ENCODE data around the gene ECE2. TPM values are rescaled to one million over a fixed set of nuclear protein-coding genes. Genes with fewer than 3 reads are reported as not detected.

ECE2 gene
- total RNA-seq, 1 experiment from 2014 or later, result not detected

GRCh38 chr3:184299488-184300377 is 23.9 kb downstream of the ECE2 start:
- Histone ChIP-seq H3K36me3 (ENCODE audit: control insufficient read depth, insufficient read depth, low read length) (peaks cover 47% of the 10 kb centered on the region), H3K4me1 (ENCODE audit: control insufficient read depth, insufficient read depth, low read length) (peaks cover 8% of the 10 kb centered on the region; the same call in 1 of the 2 replicates), H3K4me3 (ENCODE audit: low read depth in 2 of 2, low read length in 2 of 2) (peak overlapping the region; percentile 83 to 97), H3K9me3 (ENCODE audit: control insufficient read depth, insufficient read depth, low read depth, low read length) (no peaks in the 10 kb centered on the region), H3K27ac (ENCODE audit: low read length) (peak overlapping the region; percentile 93), H3K27me3 (ENCODE audit: control insufficient read depth, insufficient read depth, low read length) (no peaks in the 10 kb centered on the region)
- peak; percentile 15 for ATAC-seq
- 0 out of 2 replicates have a peak, but pooled peaks have one; percentile 76 for TF ChIP-seq SIN3A (IDR thresholded peaks at IDR 0.05; ENCODE audit: borderline replicate concordance, insufficient read depth, low read depth, low read length)
- no peak for TF ChIP-seq TCF7L2 (IDR thresholded peaks at IDR 0.05; ENCODE audit: low read depth, low read length)
- TF ChIP-seq CTCF (IDR thresholded peaks at IDR 0.05), result no peak
- DNase-seq (ENCODE audit: low read depth, low spot score), result no peak
- intact Hi-C loops (cut with micrococcal nuclease; ENCODE audit: unreplicated experiment) (no loop called here), in situ Hi-C loops (cut with HindIII; ENCODE audit: low pct_unique_long_range_greater_than_20kb, low sequenced_read_pairs) (no loop called here)
- ChIA-PET POLR2A (interaction anchor here (0.5 kb wide), 1 partner anchor 33 kb away, joined by 3 read pairs; no protein-coding TSS in a partner anchor), CTCF (no interaction called here)
- no TSS peak for BruUV-seq (replicated peaks)

GRCh38 chr3:184300378-184300720 is 24.5 kb downstream of the ECE2 start:
- intact Hi-C loops (cut with micrococcal nuclease; ENCODE audit: unreplicated experiment) (no loop called here), in situ Hi-C loops (cut with HindIII; ENCODE audit: low pct_unique_long_range_greater_than_20kb, low sequenced_read_pairs) (no loop called here)
- ATAC-seq (no peak), DNase-seq (ENCODE audit: low read depth, low spot score) (no peak)
- Histone ChIP-seq H3K27ac (ENCODE audit: low read length) (peak overlapping the region; percentile 93), H3K4me3 (ENCODE audit: low read depth in 2 of 2, low read length in 2 of 2) (peak overlapping the region; percentile 83 to 97), H3K27me3 (ENCODE audit: control insufficient read depth, insufficient read depth, low read length) (no peaks in the 10 kb centered on the region), H3K36me3 (ENCODE audit: control insufficient read depth, insufficient read depth, low read length) (peaks cover 49% of the 10 kb centered on the region), H3K4me1 (ENCODE audit: control insufficient read depth, insufficient read depth, low read length) (peaks cover 8% of the 10 kb centered on the region; the same call in 1 of the 2 replicates), H3K9me3 (ENCODE audit: control insufficient read depth, insufficient read depth, low read depth, low read length) (no peaks in the 10 kb centered on the region)
- POLR2A ChIA-PET, result no interaction called here
- BruUV-seq (replicated peaks), result TSS peak; percentile 66
- CTCF ChIA-PET, result no interaction called here
- TF ChIP-seq TCF7L2 (IDR thresholded peaks at IDR 0.05; ENCODE audit: low read depth, low read length) (no peak), CTCF (IDR thresholded peaks at IDR 0.05) (no peak), SIN3A (IDR thresholded peaks at IDR 0.05; ENCODE audit: borderline replicate concordance, insufficient read depth, low read depth, low read length) (no peak), REST (IDR thresholded peaks at IDR 0.05; ENCODE audit: insufficient read depth in 1 of 2, low read depth in 2 of 2, low read length in 1 of 2) (no peak), POLR2AphosphoS5 (IDR thresholded peaks at IDR 0.05; ENCODE audit: low read depth, low read length) (no peak)
